H1 (cell line): Measurements from ENCODE around the gene ITPKB. TPM values are rescaled to one million over a fixed set of nuclear protein-coding genes. Genes with fewer than 3 reads are reported as not detected.
A peak's percentile ranks its signal among the peaks of the same experiment; 100 is the strongest.

Experiments used
- CTCF ChIA-PET: fragments of 300-600 bp; sonication (Branson Sonifier 250); formaldehyde crosslinking; loops from one replicate; lab custom pipeline; 2021; ENCODE audit not compliant: partially characterized antibody; lab: Charles Lee
- POLR2A ChIA-PET: fragments of 300-600 bp; sonication (Branson Sonifier 250); formaldehyde crosslinking; loops from one replicate; lab custom pipeline; 2021; ENCODE audit warnings: inconsistent platforms; ENCODE audit not compliant: partially characterized antibody; lab: Charles Lee
- DNase-seq, 2 experiments: peaks; one replicate each; pipeline versions ENCODE4 v3.0.0 to v3.0.0-alpha.2; 2010 to 2022; ENCODE audit warnings: low spot score in 2 of 2, low read depth in 1 of 2, mixed read lengths in 1 of 2
- FAIRE-seq: peaks from 2 replicates; lab custom pipeline; 2011; peaks lifted over from hg19 to GRCh38; lab: Jason Lieb, UNC
- H2AFZ ChIP-seq: 2 replicates; pipeline ENCODE4 v1.8.1; 2012; ENCODE audit warnings: low read length, inconsistent platforms
- H2AK5ac ChIP-seq: 2 replicates; pipeline ENCODE4 v1.6.1; 2013; ENCODE audit warnings: low read depth, low read length
- H2BK120ac ChIP-seq: replicated peaks from 2 replicates; pipeline ENCODE3; 2013; ENCODE audit warnings: low read depth, low read length, inconsistent platforms
- H2BK12ac ChIP-seq: 2 replicates; pipeline ENCODE4 v1.6.1; 2013; ENCODE audit warnings: low read depth, low read length
- H2BK15ac ChIP-seq: 2 replicates; pipeline ENCODE4 v1.6.1; 2013; ENCODE audit warnings: low read length
- H2BK20ac ChIP-seq: 2 replicates; pipeline ENCODE4 v1.6.1; 2013; ENCODE audit warnings: low read length
- H2BK5ac ChIP-seq: 2 replicates; pipeline ENCODE4 v1.6.1; 2013; ENCODE audit warnings: low read depth, low read length
- H3K14ac ChIP-seq: 2 replicates; pipeline ENCODE4 v1.6.1; 2013; ENCODE audit warnings: inconsistent platforms; ENCODE audit not compliant: insufficient read length
- H3K18ac ChIP-seq: 2 replicates; pipeline ENCODE4 v1.6.1; 2013; ENCODE audit warnings: low read length; ENCODE audit errors: extremely low read depth
- H3K23ac ChIP-seq: 2 replicates; pipeline ENCODE4 v1.6.1; 2013; ENCODE audit warnings: inconsistent platforms; ENCODE audit not compliant: insufficient read length
- H3K23me2 ChIP-seq: 2 replicates; pipeline ENCODE4 v1.6.1; 2013; ENCODE audit warnings: low read depth, low read length
- H3K27ac ChIP-seq: 2 replicates; pipeline ENCODE4 v1.6.1; 2011; ENCODE audit warnings: low read depth, low read length, inconsistent platforms
- H3K27me3 ChIP-seq, 4 experiments: replicated peaks in 1 of 4; 1 replicate in 1 of 4; 2 replicates in 3 of 4; pipeline versions ENCODE4 v1.6.1 to v1.8.1; 2011 to 2013; ENCODE audit warnings: low read length in 3 of 4, mild to moderate bottlenecking in 3 of 4, inconsistent platforms in 2 of 4, mixed read lengths in 2 of 4, moderate library complexity in 1 of 4; ENCODE audit not compliant: control insufficient read depth in 3 of 4, insufficient read depth in 3 of 4; ENCODE audit errors: extremely low read depth in 1 of 4
- H3K36me3 ChIP-seq, 4 experiments: 2 replicates each; pipeline versions ENCODE4 v1.6.1 to v1.8.1; 2011 to 2013; ENCODE audit warnings: mild to moderate bottlenecking in 4 of 4, low read length in 3 of 4, moderate library complexity in 2 of 4, control low read depth in 1 of 4, inconsistent platforms in 1 of 4; ENCODE audit not compliant: insufficient read depth in 4 of 4, control insufficient read depth in 2 of 4
- H3K4ac ChIP-seq: replicated peaks from 2 replicates; pipeline ENCODE3; 2013; ENCODE audit warnings: low read length, low read depth, mixed read lengths, inconsistent platforms; ENCODE audit not compliant: insufficient read length
- H3K4me1 ChIP-seq, 4 experiments: replicated peaks in 1 of 4; 1 replicate in 1 of 4; 2 replicates in 3 of 4; pipeline versions ENCODE4 v1.6.1 to v1.8.1; 2011 to 2013; ENCODE audit warnings: low read length in 3 of 4, inconsistent platforms in 2 of 4, mixed read lengths in 1 of 4; ENCODE audit not compliant: insufficient read depth in 4 of 4, control insufficient read depth in 3 of 4
- H3K4me2 ChIP-seq, 2 experiments: 2 replicates each; pipeline versions ENCODE4 v1.6.1 to v1.8.1; 2011 to 2013; ENCODE audit warnings: low read depth in 2 of 2, low read length in 2 of 2, control low read depth in 1 of 2, inconsistent platforms in 1 of 2, mild to moderate bottlenecking in 1 of 2; ENCODE audit not compliant: insufficient read depth in 1 of 2
- H3K4me3 ChIP-seq, 4 experiments: fragments of 200-600, 300-600 bp in 1 of 4; sonication (generic), shearing (Covaris generic), sonication (Bioruptor Twin) in 1 of 4; 2 replicates each; pipeline versions ENCODE4 v1.5.1 to v1.8.1; 2011 to 2016; ENCODE audit warnings: low read length in 4 of 4, low read depth in 3 of 4, control low read depth in 2 of 4, inconsistent platforms in 2 of 4, mild to moderate bottlenecking in 2 of 4, mixed read lengths in 1 of 4, moderate library complexity in 1 of 4; ENCODE audit not compliant: insufficient read depth in 2 of 4; ENCODE audit errors: extremely low read depth in 1 of 4
- H3K56ac ChIP-seq: replicated peaks from 2 replicates; pipeline ENCODE3; 2013; ENCODE audit warnings: low read depth, mild to moderate bottlenecking, mixed read lengths, low read length, inconsistent platforms; ENCODE audit not compliant: insufficient read length
- H3K79me1 ChIP-seq: 2 replicates; pipeline ENCODE4 v1.6.1; 2013; ENCODE audit warnings: low read depth, low read length, control low read depth
- H3K79me2 ChIP-seq, 2 experiments: 2 replicates each; pipeline versions ENCODE4 v1.6.1 to v1.8.1; 2012 to 2013; ENCODE audit warnings: low read length in 2 of 2, mild to moderate bottlenecking in 2 of 2, inconsistent platforms in 1 of 2; ENCODE audit not compliant: insufficient read depth in 2 of 2, control insufficient read depth in 1 of 2
- H3K9ac ChIP-seq, 4 experiments: replicated peaks in 1 of 4; 1 replicate in 1 of 4; 2 replicates in 3 of 4; pipeline versions ENCODE4 v1.6.1 to v1.8.1; 2011 to 2013; ENCODE audit warnings: low read depth in 3 of 4, low read length in 3 of 4, control low read depth in 2 of 4, mild to moderate bottlenecking in 2 of 4, moderate library complexity in 2 of 4, inconsistent platforms in 1 of 4; ENCODE audit errors: extremely low read depth in 1 of 4
- H3K9me3 ChIP-seq, 2 experiments: 2 replicates each; pipeline versions ENCODE4 v1.6.1 to v1.8.1; 2012 to 2013; ENCODE audit warnings: mild to moderate bottlenecking in 2 of 2, moderate library complexity in 2 of 2, control low read depth in 1 of 2, inconsistent platforms in 1 of 2, low read depth in 1 of 2, low read length in 1 of 2, mixed read lengths in 1 of 2; ENCODE audit not compliant: insufficient read depth in 2 of 2
- H4K20me1 ChIP-seq, 2 experiments: replicated peaks in 1 of 2; 2 replicates each; pipeline versions ENCODE3 to v1.8.1; 2011 to 2013; ENCODE audit warnings: inconsistent platforms in 2 of 2, low read length in 2 of 2, mild to moderate bottlenecking in 1 of 2; ENCODE audit not compliant: insufficient read depth in 2 of 2, control insufficient read depth in 1 of 2
- H4K5ac ChIP-seq: 2 replicates; pipeline ENCODE4 v1.6.1; 2013; ENCODE audit warnings: low read length, low read depth, mixed read lengths, inconsistent platforms; ENCODE audit not compliant: insufficient read length
- H4K8ac ChIP-seq: 2 replicates; pipeline ENCODE4 v1.8.0; 2013; ENCODE audit warnings: mild to moderate bottlenecking, moderate library complexity, low read length, inconsistent platforms; ENCODE audit not compliant: insufficient read depth; ENCODE audit errors: extremely low read depth
- H4K91ac ChIP-seq: replicated peaks from 2 replicates; pipeline ENCODE3; 2013; ENCODE audit warnings: low read length, mixed read lengths, inconsistent platforms; ENCODE audit not compliant: insufficient read length
- NRF1 ChIP-seq: IDR thresholded peaks from 2 replicates; pipeline ENCODE4 v1.6.1; 2011; ENCODE audit warnings: mild to moderate bottlenecking, low read depth, low read length, improper control_type of control experiment
- WGBS, 2 experiments: shearing (Covaris generic) in 1 of 2; methylation state at CpG; one replicate each; pipeline versions ENCODE4 v1.1.6 to v1.1.7; 2013 to 2015; ENCODE audit warnings: low lambda C conversion rate in 2 of 2, mixed read lengths in 2 of 2, inconsistent platforms in 1 of 2, low coverage in 1 of 2, missing lambda C conversion rate in 1 of 2; ENCODE audit not compliant: insufficient replicate concordance in 2 of 2, insufficient coverage in 1 of 2, insufficient read length in 1 of 2; ENCODE audit errors: extremely low coverage in 1 of 2, missing lambda C conversion rate in 1 of 2; 5-methylcytosine and 5-hydroxymethylcytosine counted together
- polyA plus RNA-seq, 7 experiments: library from polyadenylated mRNA; depleted of rRNA in 3 of 7; stranded (reverse) in 5 of 7; unstranded in 2 of 7; fragments of >200 nt in 5 of 7; fragments of 200-250 nt in 2 of 7; gene quantifications; 1 replicate in 5 of 7; 2 replicates in 1 of 7; 4 replicates in 1 of 7; pipeline versions ENCODE4 v1.2.1 to v1.2.3, GENCODE V29; 2011 to 2013; ENCODE audit warnings: missing spikeins in 2 of 7, mixed read lengths in 2 of 7
- total RNA-seq: library from RNA; stranded (reverse); fragmentation: NEBNext Ultra II Directional; extraction: Animal tissue kit (Norgen Biotek cat#: 25700); gene quantifications from 2 replicates; pipeline ENCODE4 v1.2.1, GENCODE V29; 2021

The ITPKB gene
- total and polyA plus RNA-seq, 2 of the 8 experiments (the other 6 are each of a cell fraction or from before 2014, with no cell fraction given) = 1.7 to 4.8 TPM

DNA sequence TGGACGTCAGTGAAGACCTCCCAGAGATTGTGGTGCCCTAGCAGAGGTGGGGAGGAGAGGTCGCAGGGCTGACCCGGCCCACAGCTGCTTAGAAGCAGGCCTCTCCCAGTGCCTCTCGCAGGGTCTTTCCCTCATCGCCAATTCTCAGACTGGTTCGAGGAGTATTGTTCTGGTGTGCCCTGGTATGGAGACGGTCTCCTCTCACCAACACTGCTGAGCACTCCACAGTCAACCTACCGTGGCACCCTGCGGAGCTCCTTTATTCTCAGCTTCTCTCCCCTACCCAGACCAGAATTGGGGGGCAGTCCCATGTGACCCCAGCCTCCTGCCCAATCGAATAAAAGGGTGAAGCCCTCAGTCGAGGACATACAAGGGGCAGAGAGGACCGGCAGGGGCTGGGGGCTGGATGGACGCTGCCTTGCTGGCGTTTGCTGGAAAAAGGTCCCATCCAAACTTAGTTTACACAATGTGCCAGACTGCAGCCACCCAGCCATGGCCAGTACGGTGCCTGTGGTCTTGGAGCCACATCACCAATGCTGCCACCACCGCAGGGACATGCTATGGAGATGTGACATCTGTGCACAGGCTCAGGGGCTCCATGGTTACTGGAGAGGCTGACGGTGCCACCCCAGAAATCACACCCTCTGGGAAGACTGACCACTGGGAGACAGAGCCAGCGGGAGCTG lies 109.7 kb downstream of the ITPKB start:
- Histone ChIP-seq H3K23ac (no peak overlapping the region), H3K9ac (no peak overlapping the region), H4K91ac (no peak overlapping the region), H3K9me3 (0 out of 4 replicates have a peak, but pooled peaks cover 0 to 4% of the 10 kb centered on the region in 2 experiments), H3K79me1 (no peaks in the 10 kb centered on the region), H4K20me1 (no peaks in the 10 kb centered on the region), H2BK12ac (no peak overlapping the region), H3K27me3 (peaks cover 0 to 10% (median 10%) of the 10 kb centered on the region in 4 experiments; a peak in 6 of 7 replicates), H2AFZ (no peak overlapping the region), H3K18ac (no peak overlapping the region), H3K14ac (no peak overlapping the region), H2BK120ac (no peak overlapping the region), H3K4me3 (no peak overlapping the region), H2BK5ac (no peak overlapping the region), H3K4me2 (no peak overlapping the region), H3K4me1 (no peaks in the 10 kb centered on the region; a peak in 1 of 7 replicates), H3K27ac (no peak overlapping the region), H3K79me2 (no peaks in the 10 kb centered on the region), H3K23me2 (no peaks in the 10 kb centered on the region), H2BK20ac (no peak overlapping the region), H2AK5ac (no peak overlapping the region), H3K4ac (no peak overlapping the region), H2BK15ac (no peak overlapping the region), H3K56ac (no peak overlapping the region), H3K36me3 (no peaks in the 10 kb centered on the region), H4K8ac (peak overlapping the region; percentile 15), H4K5ac (no peak overlapping the region)
- POLR2A ChIA-PET = no interaction called here
- DNase-seq = no peak
- CTCF ChIA-PET = interaction anchor here (0.7 to 14.1 kb wide), 6 partner anchors 9 to 197 kb away, joined by 3 to 184 read pairs (median 3); no protein-coding TSS in a partner anchor
- no peak for FAIRE-seq
- no peak for TF ChIP-seq NRF1
- WGBS, 2 experiments = 87% methylated on average over 18 of the region's 18 CpGs; no CpG with 5 or more reads in 1 of the 2 experiments
